HEK293T (cell line): ENCODE measurements around the gene ARL5A.

ENCODE experiments used
- ARNT ChIP-seq: fragments of 450-650 bp; IDR thresholded peaks from 2 replicates; pipeline ENCODE4 v1.6.1; 2017; ENCODE audit warnings: mild to moderate bottlenecking
- BHLHE40 ChIP-seq: fragments of 450-650 bp; IDR thresholded peaks from 2 replicates; pipeline ENCODE4 v1.6.1; 2016; ENCODE audit warnings: mild to moderate bottlenecking, moderate library complexity, borderline replicate concordance
- CTBP1 ChIP-seq: fragments of 450-650 bp; IDR thresholded peaks from 2 replicates; pipeline ENCODE4 v1.6.1; 2016; ENCODE audit warnings: borderline replicate concordance
- ELF4 ChIP-seq: fragments of 450-650 bp; IDR thresholded peaks from 2 replicates; pipeline ENCODE4 v1.6.1; 2017; ENCODE audit warnings: antibody characterized with exemption
- FOXA1 ChIP-seq: fragments of 450-650 bp; IDR thresholded peaks from 2 replicates; pipeline ENCODE4 v1.6.1; 2016; ENCODE audit warnings: mild to moderate bottlenecking
- FOXK2 ChIP-seq: fragments of 450-650 bp; IDR thresholded peaks from 2 replicates; pipeline ENCODE4 v1.6.1; 2016; ENCODE audit warnings: mild to moderate bottlenecking
- FOXM1 ChIP-seq: fragments of 450-650 bp; IDR thresholded peaks from 2 replicates; pipeline ENCODE4 v1.6.1; 2017; ENCODE audit warnings: mild to moderate bottlenecking, borderline replicate concordance
- HDGF ChIP-seq: fragments of 450-650 bp; IDR thresholded peaks from 2 replicates; pipeline ENCODE4 v1.6.1; 2017; ENCODE audit warnings: antibody characterized with exemption, borderline replicate concordance
- L3MBTL2 ChIP-seq: fragments of 450-650 bp; conservative IDR thresholded peaks from 2 replicates; pipeline ENCODE4 v1.6.1; 2016; ENCODE audit warnings: mild to moderate bottlenecking
- LEF1 ChIP-seq: fragments of 450-650 bp; IDR thresholded peaks from 2 replicates; pipeline ENCODE4 v1.6.1; 2017; ENCODE audit warnings: mild to moderate bottlenecking, borderline replicate concordance
- SP1 ChIP-seq: fragments of 450-650 bp; IDR thresholded peaks from 2 replicates; pipeline ENCODE4 v1.6.1; 2017
- SUZ12 ChIP-seq: fragments of 450-650 bp; IDR thresholded peaks from 2 replicates; pipeline ENCODE4 v1.6.1; 2016; ENCODE audit warnings: mild to moderate bottlenecking
- ZNF384 ChIP-seq: fragments of 450-650 bp; IDR thresholded peaks from 2 replicates; pipeline ENCODE4 v1.6.1; 2016

DNA sequence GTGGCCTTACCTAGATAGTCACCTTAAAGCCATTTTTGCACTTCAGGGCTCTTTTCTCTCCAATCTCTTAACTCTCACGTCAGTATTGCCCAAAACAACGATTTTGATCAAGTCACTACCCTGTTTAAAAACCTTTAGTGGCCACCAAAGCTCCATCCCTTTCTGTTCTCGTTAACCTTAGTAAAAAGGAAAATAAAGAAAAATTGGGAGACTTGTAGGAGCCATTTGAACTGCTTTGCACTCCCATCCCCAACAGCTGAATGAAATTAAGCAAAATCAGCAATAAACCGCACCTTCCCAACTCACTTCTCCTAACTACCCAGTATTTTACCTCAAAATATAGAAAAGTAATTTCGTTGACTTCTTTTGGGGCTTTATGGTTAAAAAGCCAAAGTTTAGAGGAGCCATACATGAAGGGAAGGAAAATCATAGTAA lies 686 bp upstream of the ARL5A start:
- TF ChIP-seq FOXK2 (no peak), FOXA1 (no peak), BHLHE40 (no peak), CTBP1 (no peak), FOXM1 (no peak), L3MBTL2 (no peak), SUZ12 (no peak), ZNF384 (no peak), HDGF (no peak; the same call in 1 of the 2 replicates), LEF1 (no peak), SP1 (no peak), ARNT (no peak), ELF4 (no peak)
